Measurements from ENCODE around the gene HYCC2.

DNA sequence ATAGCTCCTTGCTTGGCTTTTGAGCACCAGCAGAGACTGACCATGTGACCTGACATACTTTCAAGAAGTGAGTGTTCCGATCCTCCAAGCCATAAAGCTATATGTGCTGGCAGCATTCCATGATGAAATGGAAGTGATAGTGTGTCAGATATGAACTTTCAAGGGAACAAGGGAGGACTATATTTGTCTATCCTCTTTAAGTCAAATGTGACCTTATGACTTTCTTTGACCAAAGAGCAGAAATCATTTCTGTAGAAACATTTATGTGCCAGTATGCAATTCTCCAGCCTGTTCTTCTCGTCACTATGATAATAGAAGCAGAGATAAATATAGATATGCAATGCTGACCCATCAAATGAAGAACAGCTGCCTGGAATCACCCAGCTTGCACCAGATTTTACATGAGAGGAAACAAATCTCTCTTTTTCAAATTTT, 14.4 kb downstream of the HYCC2 start:
- TF ChIP-seq, protein P1, sequence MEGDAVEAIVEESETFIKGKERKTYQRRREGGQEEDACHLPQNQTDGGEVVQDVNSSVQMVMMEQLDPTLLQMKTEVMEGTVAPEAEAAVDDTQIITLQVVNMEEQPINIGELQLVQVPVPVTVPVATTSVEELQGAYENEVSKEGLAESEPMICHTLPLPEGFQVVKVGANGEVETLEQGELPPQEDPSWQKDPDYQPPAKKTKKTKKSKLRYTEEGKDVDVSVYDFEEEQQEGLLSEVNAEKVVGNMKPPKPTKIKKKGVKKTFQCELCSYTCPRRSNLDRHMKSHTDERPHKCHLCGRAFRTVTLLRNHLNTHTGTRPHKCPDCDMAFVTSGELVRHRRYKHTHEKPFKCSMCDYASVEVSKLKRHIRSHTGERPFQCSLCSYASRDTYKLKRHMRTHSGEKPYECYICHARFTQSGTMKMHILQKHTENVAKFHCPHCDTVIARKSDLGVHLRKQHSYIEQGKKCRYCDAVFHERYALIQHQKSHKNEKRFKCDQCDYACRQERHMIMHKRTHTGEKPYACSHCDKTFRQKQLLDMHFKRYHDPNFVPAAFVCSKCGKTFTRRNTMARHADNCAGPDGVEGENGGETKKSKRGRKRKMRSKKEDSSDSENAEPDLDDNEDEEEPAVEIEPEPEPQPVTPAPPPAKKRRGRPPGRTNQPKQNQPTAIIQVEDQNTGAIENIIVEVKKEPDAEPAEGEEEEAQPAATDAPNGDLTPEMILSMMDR (conservative IDR thresholded peaks at IDR 0.05 in 1 of 2, IDR thresholded peaks at IDR 0.05 in 1 of 2; ENCODE audit: low read depth in 1 of 2, low read length in 2 of 2): no peak
- TF ChIP-seq EZH2 (IDR thresholded peaks at IDR 0.05; ENCODE audit: low read length, missing control alignments): no peak

All from fibroblast of lung (primary cell).